HL-60 (cell line): ENCODE data around the gene CIAO1.
"Not testable (repeated sequence)": the region's sequence is repeated elsewhere in the genome, so short reads cannot be mapped to it uniquely, and the experiment has no call there.

Experiments
- DNase-seq, 2 experiments: peaks; one replicate each; pipeline ENCODE4 v3.0.0-alpha.2; 2010 to 2020; ENCODE audit warnings: low read depth in 1 of 2, low spot score in 1 of 2
- H3K27ac ChIP-seq: fragments of 250-450 bp; sonication (Bioruptor Pico); replicated peaks from 2 replicates; pipeline ENCODE4 v1.5.1; 2020; ENCODE audit warnings: mild to moderate bottlenecking, moderate library complexity
- H3K27me3 ChIP-seq: fragments of 250-450 bp; sonication (Bioruptor Pico); 2 replicates; pipeline ENCODE4 v1.5.1; 2021; ENCODE audit warnings: mild to moderate bottlenecking, moderate library complexity; ENCODE audit not compliant: insufficient read depth, poor library complexity, severe bottlenecking
- H3K4me3 ChIP-seq: replicated peaks from 2 replicates; pipeline ENCODE4 v1.5.1; 2011; ENCODE audit warnings: mild to moderate bottlenecking, control low read depth, low read length; ENCODE audit not compliant: insufficient read depth
- CTCF ChIP-seq: IDR thresholded peaks from one replicate; pipeline ENCODE4 v1.5.1; 2011; ENCODE audit warnings: low read length, control low read depth, inconsistent platforms; ENCODE audit not compliant: insufficient read depth
- GABPA ChIP-seq: IDR thresholded peaks from 2 replicates; pipeline ENCODE4 v1.6.1; 2012; ENCODE audit warnings: low read depth
- POLR2AphosphoS5 ChIP-seq: IDR thresholded peaks from 2 replicates; pipeline ENCODE4 v1.6.1; 2012; ENCODE audit warnings: low read depth
- REST ChIP-seq: IDR thresholded peaks from 2 replicates; pipeline ENCODE4 v1.6.1; 2012; ENCODE audit warnings: low read depth; ENCODE audit not compliant: insufficient replicate concordance
- SPI1 ChIP-seq: IDR thresholded peaks from 2 replicates; pipeline ENCODE4 v1.6.1; 2012; ENCODE audit warnings: low read depth, mild to moderate bottlenecking, borderline replicate concordance

The CIAO1 gene

GRCh38 chr2:96291751-96292150, 25.7 kb downstream of the CIAO1 start:
- H3K4me3 ChIP-seq, result no peak overlapping the region
- no peaks in the 10 kb centered on the region for H3K27me3 ChIP-seq
- peak overlapping the region; percentile 53 for H3K27ac ChIP-seq
- TF ChIP-seq GABPA (no peak), POLR2AphosphoS5 (peak; percentile 50; the same call in 1 of the 2 replicates), REST (no peak)
- peak; percentile 73 to 76 for DNase-seq

- not testable (repeated sequence) for H3K27ac ChIP-seq, DNase-seq, H3K4me3 ChIP-seq, H3K27me3 ChIP-seq
These were observed 28.2 kb downstream of the CIAO1 start for GRCh38 chr2:96294271-96294670.

- no peak overlapping the region for H3K4me3 ChIP-seq
- no peak overlapping the region for H3K27ac ChIP-seq
- DNase-seq, result no peak
- H3K27me3 ChIP-seq, result no peaks in the 10 kb centered on the region
- TF ChIP-seq POLR2AphosphoS5 (no peak), SPI1 (no peak)
These were observed 30.9 kb downstream of the CIAO1 start for GRCh38 chr2:96296925-96297324.

- DNase-seq, result no peak
- H3K4me3 ChIP-seq, result no peak overlapping the region
- no peak overlapping the region for H3K27ac ChIP-seq
- TF ChIP-seq CTCF (no peak), POLR2AphosphoS5 (no peak), REST (no peak), SPI1 (no peak), GABPA (no peak)
- H3K27me3 ChIP-seq, result no peaks in the 10 kb centered on the region
These were observed 35.8 kb downstream of the CIAO1 start for GRCh38 chr2:96301865-96302264.

- no peaks in the 10 kb centered on the region for H3K27me3 ChIP-seq
- peak overlapping the region; percentile 89 for H3K27ac ChIP-seq
These were observed 38.6 kb downstream of the CIAO1 start for GRCh38 chr2:96304606-96305005.

More at GRCh38 chr2:96304606-96305005, 38.6 kb downstream of the CIAO1 start:
- TF ChIP-seq POLR2AphosphoS5 (no peak), GABPA (no peak), CTCF (no peak)
- DNase-seq, result no peak
- peak overlapping the region; percentile 60 for H3K4me3 ChIP-seq
